ENCODE data around the gene ZNF407.

ZNF407 gene

DNA sequence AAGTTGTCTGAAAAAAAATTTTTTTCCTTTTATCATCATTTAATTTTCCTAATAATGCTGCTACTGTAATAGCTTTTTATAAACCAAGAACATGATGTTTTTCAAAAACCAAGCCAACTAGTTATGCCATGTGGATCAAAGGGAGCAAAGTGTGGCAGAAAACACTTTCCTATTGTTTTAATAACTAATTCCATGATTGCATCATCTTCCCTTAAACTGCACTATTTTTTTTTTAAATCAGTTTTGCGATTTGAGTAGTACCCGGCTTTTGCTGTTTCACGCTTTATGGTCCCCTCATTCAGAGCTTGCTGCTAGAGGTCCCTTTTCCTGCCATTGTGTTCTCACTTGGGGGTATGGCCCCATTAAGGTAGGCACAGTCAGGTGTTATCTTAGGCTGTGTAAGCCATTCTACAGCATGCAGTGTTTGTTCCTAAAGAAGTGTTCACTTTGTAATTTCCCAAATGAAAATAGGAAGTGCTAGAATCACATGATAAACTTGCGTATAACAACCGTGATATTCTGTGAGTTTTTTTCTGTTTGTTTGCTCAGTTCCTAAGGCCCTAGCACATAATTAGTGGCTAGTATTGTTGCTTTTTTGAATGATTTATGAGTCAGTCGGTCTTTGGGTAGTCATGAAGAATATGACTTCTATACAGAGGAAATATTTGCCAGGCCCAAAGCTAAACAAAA lies 385.4 kb downstream of the ZNF407 start:
- H3K27me3 ChIP-seq (ENCODE audit: low read depth, low read length) = no peaks in the 10 kb centered on the region
- H3K4me3 ChIP-seq (ENCODE audit: low read depth in 1 of 2, low read length in 2 of 2) = no peak overlapping the region
- no peaks in the 10 kb centered on the region for H3K36me3 ChIP-seq (ENCODE audit: control insufficient read depth in 1 of 2, insufficient read depth in 2 of 2, low read length in 2 of 2)
- H3K4me1 ChIP-seq (ENCODE audit: control insufficient read depth in 1 of 2, insufficient read depth in 2 of 2, low read length in 2 of 2) = no peaks in the 10 kb centered on the region
- no peaks in the 10 kb centered on the region for H3K9me3 ChIP-seq (ENCODE audit: control insufficient read depth in 1 of 2, low read length in 2 of 2)
- H3K27ac ChIP-seq (ENCODE audit: low read length) = peak overlapping the region; percentile 71

DNA sequence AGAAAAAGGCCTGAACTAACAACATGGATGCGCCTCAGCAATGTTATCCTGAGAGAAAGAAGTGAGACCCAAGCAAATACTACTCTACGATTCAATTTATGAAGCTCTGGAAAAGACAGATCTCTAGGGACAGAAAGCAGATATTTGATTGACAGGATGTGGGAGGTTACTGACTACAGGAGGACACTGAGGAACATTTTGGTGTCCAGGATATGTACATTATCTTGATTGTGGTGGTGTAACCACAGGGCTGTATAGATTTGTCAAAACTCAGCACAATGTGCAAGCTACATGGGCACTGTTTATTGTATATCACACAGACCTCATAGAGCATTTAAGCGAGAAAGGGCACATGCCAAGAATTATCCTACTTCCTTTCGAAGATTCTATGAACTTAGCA lies 391.5 kb downstream of the ZNF407 start:
- no peak overlapping the region for H3K27ac ChIP-seq (ENCODE audit: low read length)
- H3K4me1 ChIP-seq (ENCODE audit: control insufficient read depth in 1 of 2, insufficient read depth in 2 of 2, low read length in 2 of 2) = no peaks in the 10 kb centered on the region
- no peaks in the 10 kb centered on the region for H3K9me3 ChIP-seq (ENCODE audit: control insufficient read depth in 1 of 2, low read length in 2 of 2)

DNA sequence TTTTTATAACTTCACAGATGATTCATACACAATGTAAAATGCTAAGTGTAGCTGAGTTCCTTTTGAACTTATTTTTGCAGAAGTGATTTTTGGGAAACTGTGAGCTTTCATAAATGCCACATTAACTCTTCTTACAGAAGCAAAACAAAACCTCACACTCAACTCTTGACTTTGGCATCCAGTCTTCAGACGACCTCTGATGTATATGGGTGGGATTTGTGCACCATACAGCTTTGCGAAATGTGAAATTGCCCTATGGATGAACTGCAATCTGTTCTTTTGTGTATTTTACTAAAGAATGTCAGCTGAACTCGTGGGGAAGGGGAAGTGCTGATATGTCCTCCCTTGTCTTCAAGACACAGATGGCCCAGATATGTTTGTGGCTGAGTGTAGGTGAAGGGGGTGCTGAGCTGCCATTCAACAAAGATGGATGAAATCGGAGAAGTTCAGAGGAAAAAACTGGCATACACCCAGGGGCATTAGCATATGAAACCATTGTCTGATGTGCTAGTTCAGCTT lies 393.0 kb downstream of the ZNF407 start:
- H3K27me3 ChIP-seq (ENCODE audit: low read depth, low read length) = no peaks in the 10 kb centered on the region
- H3K4me3 ChIP-seq (ENCODE audit: low read depth in 1 of 2, low read length in 2 of 2) = no peak overlapping the region
- H3K4me1 ChIP-seq (ENCODE audit: control insufficient read depth in 1 of 2, insufficient read depth in 2 of 2, low read length in 2 of 2) = no peaks in the 10 kb centered on the region
- H3K27ac ChIP-seq (ENCODE audit: low read length) = peak overlapping the region; percentile 12
- no peaks in the 10 kb centered on the region for H3K36me3 ChIP-seq (ENCODE audit: control insufficient read depth in 1 of 2, insufficient read depth in 2 of 2, low read length in 2 of 2)
- no peaks in the 10 kb centered on the region for H3K9me3 ChIP-seq (ENCODE audit: control insufficient read depth in 1 of 2, low read length in 2 of 2)

More for the DNA sequence above, 391.5 kb downstream of the ZNF407 start:
- Histone ChIP-seq H3K36me3 (ENCODE audit: control insufficient read depth in 1 of 2, insufficient read depth in 2 of 2, low read length in 2 of 2) (no peaks in the 10 kb centered on the region), H3K27me3 (ENCODE audit: low read depth, low read length) (no peaks in the 10 kb centered on the region), H3K4me3 (ENCODE audit: low read depth in 1 of 2, low read length in 2 of 2) (no peak overlapping the region)

DNA sequence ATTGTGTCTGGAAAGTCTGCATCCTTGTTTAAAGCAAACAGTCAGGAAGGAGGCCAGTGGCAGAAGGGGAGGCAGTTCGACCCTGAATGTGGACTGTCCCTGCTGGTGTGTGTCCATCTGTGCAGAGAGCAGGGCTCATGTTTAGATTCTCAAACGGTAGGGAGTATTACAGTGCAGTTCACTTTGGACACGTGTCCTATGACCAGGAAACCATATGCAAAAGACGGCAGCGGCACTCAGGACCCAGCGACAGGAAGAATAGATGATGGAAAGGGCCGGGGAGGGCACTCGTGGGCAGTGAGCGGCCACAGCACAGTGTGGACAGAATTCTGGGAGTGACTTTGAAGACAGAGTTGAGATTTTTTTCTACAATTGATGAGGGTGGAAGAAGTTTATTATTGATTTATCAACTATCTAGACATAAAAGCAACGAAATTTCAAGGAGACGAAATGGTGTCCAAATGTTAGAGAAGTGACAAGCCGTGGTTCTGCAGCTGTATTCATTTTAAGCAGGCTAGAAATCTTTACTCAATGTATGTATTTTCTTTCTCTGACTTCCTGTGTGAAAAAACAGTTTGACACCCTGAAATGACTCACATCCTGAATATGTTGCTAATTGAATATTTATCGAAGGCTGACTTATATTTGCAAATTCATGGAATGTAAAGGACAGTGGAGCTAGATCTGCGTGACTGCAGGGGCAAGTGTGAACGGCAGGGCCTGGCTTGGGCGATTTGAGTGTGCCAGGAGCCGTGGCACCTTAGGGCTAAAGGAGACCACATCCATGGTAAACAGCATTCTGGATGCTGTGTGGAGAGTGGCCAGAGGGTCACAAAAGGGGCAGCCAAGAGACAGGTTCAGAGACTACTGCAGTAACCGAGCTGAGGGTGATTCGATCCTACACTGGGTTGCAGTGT lies 397.1 kb downstream of the ZNF407 start:
- peak overlapping the region; percentile 7 for H3K27ac ChIP-seq (ENCODE audit: low read length)
- no peak overlapping the region for H3K4me3 ChIP-seq (ENCODE audit: low read depth in 1 of 2, low read length in 2 of 2)
- no peaks in the 10 kb centered on the region for H3K9me3 ChIP-seq (ENCODE audit: control insufficient read depth in 1 of 2, low read length in 2 of 2)
- no peaks in the 10 kb centered on the region for H3K27me3 ChIP-seq (ENCODE audit: low read depth, low read length)
- H3K4me1 ChIP-seq (ENCODE audit: control insufficient read depth in 1 of 2, insufficient read depth in 2 of 2, low read length in 2 of 2) = no peaks in the 10 kb centered on the region
- no peaks in the 10 kb centered on the region for H3K36me3 ChIP-seq (ENCODE audit: control insufficient read depth in 1 of 2, insufficient read depth in 2 of 2, low read length in 2 of 2)

DNA sequence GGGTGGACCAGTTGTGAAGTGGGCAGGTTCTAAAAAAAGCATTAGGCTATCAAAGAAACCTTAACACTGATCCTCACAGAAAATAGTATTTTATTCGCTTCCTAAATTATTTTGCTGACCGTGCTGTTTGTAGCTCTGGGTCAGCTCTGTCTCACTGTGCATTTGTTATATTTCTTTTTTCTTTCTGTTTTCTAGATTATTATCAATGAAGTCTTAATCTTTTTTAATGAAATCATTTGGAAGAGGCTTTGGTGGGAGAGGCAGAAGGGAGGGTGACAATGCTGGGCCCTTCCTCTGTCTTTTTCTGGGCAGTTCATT lies 397.7 kb downstream of the ZNF407 start:
- Histone ChIP-seq H3K27me3 (ENCODE audit: low read depth, low read length) (no peaks in the 10 kb centered on the region), H3K27ac (ENCODE audit: low read length) (no peak overlapping the region), H3K36me3 (ENCODE audit: control insufficient read depth in 1 of 2, insufficient read depth in 2 of 2, low read length in 2 of 2) (no peaks in the 10 kb centered on the region), H3K4me3 (ENCODE audit: low read depth in 1 of 2, low read length in 2 of 2) (no peak overlapping the region), H3K9me3 (ENCODE audit: control insufficient read depth in 1 of 2, low read length in 2 of 2) (no peaks in the 10 kb centered on the region), H3K4me1 (ENCODE audit: control insufficient read depth in 1 of 2, insufficient read depth in 2 of 2, low read length in 2 of 2) (no peaks in the 10 kb centered on the region)

DNA sequence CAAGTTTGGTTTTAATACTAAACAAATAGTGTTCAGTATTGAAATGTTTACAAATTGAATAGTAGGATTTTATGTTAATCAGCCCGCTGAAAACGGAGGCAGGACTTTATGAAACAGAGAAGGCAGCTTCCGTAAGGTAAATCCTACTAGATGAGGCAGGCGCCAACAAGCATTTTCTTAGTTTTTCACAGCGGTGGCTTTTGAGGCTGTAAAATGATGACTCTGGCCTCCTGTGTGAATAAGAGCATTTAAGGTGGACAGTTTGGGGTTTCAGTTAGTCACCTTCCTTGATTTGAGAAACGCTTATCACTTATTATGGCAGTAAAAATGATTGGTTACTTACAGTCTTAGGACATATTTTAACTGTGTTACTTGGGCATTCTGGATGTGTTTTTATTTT lies 398.4 kb downstream of the ZNF407 start:
- Histone ChIP-seq H3K27ac (ENCODE audit: low read length) (no peak overlapping the region), H3K27me3 (ENCODE audit: low read depth, low read length) (no peaks in the 10 kb centered on the region), H3K4me3 (ENCODE audit: low read depth in 1 of 2, low read length in 2 of 2) (no peak overlapping the region), H3K4me1 (ENCODE audit: control insufficient read depth in 1 of 2, insufficient read depth in 2 of 2, low read length in 2 of 2) (no peaks in the 10 kb centered on the region), H3K9me3 (ENCODE audit: control insufficient read depth in 1 of 2, low read length in 2 of 2) (no peaks in the 10 kb centered on the region), H3K36me3 (ENCODE audit: control insufficient read depth in 1 of 2, insufficient read depth in 2 of 2, low read length in 2 of 2) (no peaks in the 10 kb centered on the region)

DNA sequence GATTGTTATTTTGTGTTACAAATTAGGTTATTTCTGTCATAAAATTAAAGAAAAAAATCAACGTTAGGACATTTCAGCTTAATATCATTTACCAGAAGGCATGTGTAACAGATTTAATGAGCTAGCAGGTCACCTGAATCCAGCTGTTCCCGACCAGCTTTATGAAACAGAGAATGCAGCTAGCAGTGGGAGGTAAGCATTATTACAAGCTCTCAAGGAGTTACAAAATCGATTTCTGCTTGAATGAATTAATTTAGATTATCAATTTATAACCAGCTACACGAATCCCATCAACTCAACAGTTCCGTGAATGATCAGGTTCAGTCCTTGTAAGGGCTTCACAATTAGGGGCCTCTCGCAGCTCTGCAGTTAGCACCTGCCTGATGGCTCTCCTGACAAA lies 399.3 kb downstream of the ZNF407 start:
- Histone ChIP-seq H3K27ac (ENCODE audit: low read length) (no peak overlapping the region), H3K4me1 (ENCODE audit: control insufficient read depth in 1 of 2, insufficient read depth in 2 of 2, low read length in 2 of 2) (no peaks in the 10 kb centered on the region), H3K27me3 (ENCODE audit: low read depth, low read length) (no peaks in the 10 kb centered on the region), H3K4me3 (ENCODE audit: low read depth in 1 of 2, low read length in 2 of 2) (no peak overlapping the region), H3K36me3 (ENCODE audit: control insufficient read depth in 1 of 2, insufficient read depth in 2 of 2, low read length in 2 of 2) (no peaks in the 10 kb centered on the region), H3K9me3 (ENCODE audit: control insufficient read depth in 1 of 2, low read length in 2 of 2) (no peaks in the 10 kb centered on the region)

DNA sequence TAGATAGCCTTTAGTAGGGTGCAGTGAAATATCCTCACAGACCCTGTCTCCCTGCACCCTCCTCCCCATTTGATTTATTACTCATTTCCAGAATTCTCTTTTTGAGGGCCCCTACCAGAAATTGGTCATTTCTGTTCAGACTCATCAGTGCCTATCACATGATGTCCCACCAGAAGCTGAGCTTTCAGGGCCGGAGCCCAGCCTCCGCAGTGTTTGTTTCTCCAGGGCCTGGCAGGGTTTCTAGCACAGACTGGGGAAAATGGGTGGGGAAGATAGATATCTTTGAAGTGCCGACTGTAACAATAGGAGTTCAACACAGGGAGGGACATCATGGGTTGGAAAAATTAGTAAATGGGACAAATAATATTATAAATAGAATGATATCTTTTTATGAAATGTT lies 403.2 kb downstream of the ZNF407 start:
- Histone ChIP-seq H3K27me3 (ENCODE audit: low read depth, low read length) (no peaks in the 10 kb centered on the region), H3K4me3 (ENCODE audit: low read depth in 1 of 2, low read length in 2 of 2) (no peak overlapping the region), H3K36me3 (ENCODE audit: control insufficient read depth in 1 of 2, insufficient read depth in 2 of 2, low read length in 2 of 2) (no peaks in the 10 kb centered on the region), H3K4me1 (ENCODE audit: control insufficient read depth in 1 of 2, insufficient read depth in 2 of 2, low read length in 2 of 2) (peaks cover 0 to 5% of the 10 kb centered on the region in 2 donors), H3K27ac (ENCODE audit: low read length) (no peak overlapping the region), H3K9me3 (ENCODE audit: control insufficient read depth in 1 of 2, low read length in 2 of 2) (no peaks in the 10 kb centered on the region)

DNA sequence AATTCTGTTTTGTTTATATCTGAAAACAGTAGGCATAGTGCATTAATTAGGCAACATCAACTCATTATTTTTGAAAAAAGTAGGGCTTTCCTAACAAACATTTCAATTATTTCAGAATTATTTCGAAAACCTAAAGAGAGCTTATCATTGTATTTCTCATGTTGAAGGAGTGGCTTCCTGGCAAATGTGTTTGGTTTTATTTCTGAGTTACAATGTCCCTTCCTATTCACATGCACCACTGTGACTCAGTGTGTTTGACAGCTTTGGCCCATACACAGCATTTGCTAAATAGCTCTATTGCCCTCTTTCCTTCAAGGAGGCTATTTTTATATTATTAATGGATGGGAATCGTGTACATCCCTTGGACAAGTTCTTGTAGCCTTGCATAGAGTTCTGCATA lies 405.4 kb downstream of the ZNF407 start:
- no peaks in the 10 kb centered on the region for H3K9me3 ChIP-seq (ENCODE audit: control insufficient read depth in 1 of 2, low read length in 2 of 2)
- H3K4me1 ChIP-seq (ENCODE audit: control insufficient read depth in 1 of 2, insufficient read depth in 2 of 2, low read length in 2 of 2) = peaks cover 0 to 5% of the 10 kb centered on the region in 2 donors
- H3K4me3 ChIP-seq (ENCODE audit: low read depth in 1 of 2, low read length in 2 of 2) = no peak overlapping the region
- H3K27me3 ChIP-seq (ENCODE audit: low read depth, low read length) = no peaks in the 10 kb centered on the region
- H3K27ac ChIP-seq (ENCODE audit: low read length) = no peak overlapping the region
- no peaks in the 10 kb centered on the region for H3K36me3 ChIP-seq (ENCODE audit: control insufficient read depth in 1 of 2, insufficient read depth in 2 of 2, low read length in 2 of 2)

DNA sequence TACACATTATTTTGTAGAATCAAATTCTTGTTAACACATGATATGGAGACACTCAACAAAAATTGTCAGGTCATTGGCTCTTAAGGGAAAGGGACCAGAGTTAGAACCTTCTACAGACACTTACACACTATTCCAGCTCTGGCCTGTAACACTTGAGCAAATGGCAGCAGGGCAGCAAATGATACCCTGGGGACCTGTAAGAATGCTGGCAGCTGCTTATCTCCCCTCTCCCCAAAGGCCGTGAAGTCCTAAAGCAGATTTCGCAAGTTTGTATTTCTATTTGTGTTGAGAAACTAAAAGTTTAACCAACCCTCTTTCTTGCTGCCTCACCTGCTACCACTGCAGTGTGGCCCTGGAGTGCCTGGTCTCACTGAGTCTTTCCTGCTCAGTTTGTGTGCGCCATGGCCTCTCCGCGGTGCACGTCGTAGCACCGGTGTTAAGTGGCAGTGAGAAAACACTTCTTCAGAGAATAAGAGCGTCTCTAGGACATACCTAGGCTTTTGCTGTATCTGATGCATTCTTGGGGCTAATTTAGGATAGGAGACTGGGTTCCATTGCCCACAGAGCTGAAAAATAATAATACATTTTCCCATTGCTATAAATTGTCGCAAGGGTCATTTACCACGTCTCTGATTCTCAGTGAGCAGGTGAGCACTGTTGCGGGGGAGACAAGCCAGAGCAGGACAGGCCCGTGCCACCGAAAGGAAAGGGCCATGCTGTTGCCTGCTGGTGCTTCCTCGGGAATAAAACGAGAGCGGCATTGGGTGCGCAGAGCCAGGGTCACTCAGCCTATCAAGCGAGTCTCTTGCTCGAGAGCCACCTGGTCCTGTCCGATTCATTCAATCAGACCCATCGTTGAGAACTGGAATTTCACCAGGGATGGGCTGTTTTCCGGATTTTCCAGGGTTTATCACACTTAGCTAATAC lies 406.4 kb downstream of the ZNF407 start:
- Histone ChIP-seq H3K36me3 (ENCODE audit: control insufficient read depth in 1 of 2, insufficient read depth in 2 of 2, low read length in 2 of 2) (no peaks in the 10 kb centered on the region), H3K4me1 (ENCODE audit: control insufficient read depth in 1 of 2, insufficient read depth in 2 of 2, low read length in 2 of 2) (peaks cover 0 to 5% of the 10 kb centered on the region in 2 donors), H3K9me3 (ENCODE audit: control insufficient read depth in 1 of 2, low read length in 2 of 2) (no peaks in the 10 kb centered on the region), H3K27me3 (ENCODE audit: low read depth, low read length) (no peaks in the 10 kb centered on the region), H3K4me3 (ENCODE audit: low read depth in 1 of 2, low read length in 2 of 2) (no peak overlapping the region), H3K27ac (ENCODE audit: low read length) (no peak overlapping the region)

DNA sequence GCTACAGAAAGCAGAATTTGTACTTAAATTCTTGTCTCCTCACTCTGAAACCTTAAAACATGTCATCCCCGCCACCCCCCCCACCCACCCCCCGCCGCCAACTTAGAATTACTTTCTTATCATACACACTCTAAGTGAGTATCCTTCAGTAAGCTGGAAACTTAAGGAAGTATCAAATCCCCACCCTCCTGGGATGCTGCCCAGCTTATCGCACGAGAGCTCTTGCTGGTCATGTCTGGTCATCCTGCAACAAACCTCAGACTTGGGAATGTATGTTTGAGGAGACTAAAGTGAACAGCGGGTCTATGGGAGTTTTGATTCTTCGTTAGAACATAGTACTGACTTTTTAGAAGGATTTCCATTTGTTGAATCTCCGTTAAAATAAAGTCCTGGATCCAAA lies 408.0 kb downstream of the ZNF407 start:
- H3K9me3 ChIP-seq (ENCODE audit: control insufficient read depth in 1 of 2, low read length in 2 of 2) = no peaks in the 10 kb centered on the region
- H3K4me3 ChIP-seq (ENCODE audit: low read depth in 1 of 2, low read length in 2 of 2) = no peak overlapping the region
- no peaks in the 10 kb centered on the region for H3K36me3 ChIP-seq (ENCODE audit: control insufficient read depth in 1 of 2, insufficient read depth in 2 of 2, low read length in 2 of 2)

More for the DNA sequence above, 408.0 kb downstream of the ZNF407 start:
- peaks cover 0 to 5% of the 10 kb centered on the region in 2 donors for H3K4me1 ChIP-seq (ENCODE audit: control insufficient read depth in 1 of 2, insufficient read depth in 2 of 2, low read length in 2 of 2)
- no peaks in the 10 kb centered on the region for H3K27me3 ChIP-seq (ENCODE audit: low read depth, low read length)
- no peak overlapping the region for H3K27ac ChIP-seq (ENCODE audit: low read length)
